ENCODE data around the gene NBAS. TPM values are rescaled to one million over a fixed set of nuclear protein-coding genes. Genes with fewer than 3 reads are reported as not detected.

NBAS gene
- total and polyA plus RNA-seq, 2 donors (not counting 3 experiments of a cell fraction or from before 2014, with no cell fraction given): 29.4 to 43.0 TPM

DNA sequence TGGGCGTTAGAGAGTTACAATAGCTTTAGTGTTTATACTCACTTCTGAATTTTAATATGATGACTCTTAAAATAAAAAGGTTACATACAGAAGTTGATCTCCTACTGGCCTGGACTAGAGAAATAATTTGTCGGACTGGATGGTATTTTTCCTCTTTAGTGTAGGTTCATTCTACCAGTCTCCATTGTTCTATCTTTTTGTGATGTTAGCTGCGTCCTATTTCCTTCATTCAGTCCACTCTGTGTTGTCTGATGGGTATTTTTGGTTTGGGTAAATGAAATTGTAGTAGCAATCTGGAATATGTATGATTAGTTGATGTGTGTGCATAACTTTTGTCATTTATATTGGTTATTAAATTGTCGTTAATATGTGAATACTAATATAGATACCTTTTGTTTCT, 35.8 kb upstream of the NBAS start:
- Histone ChIP-seq H3K9me3 (replicated peaks; ENCODE audit: control insufficient read depth, insufficient read depth, low read length) (no peaks in the 10 kb centered on the region), H2AFZ (ENCODE audit: low read depth, low read length) (no peak overlapping the region), H3K27ac (ENCODE audit: insufficient read depth, low read depth, low read length) (no peak overlapping the region), H3K4me1 (ENCODE audit: control insufficient read depth, extremely low read depth, insufficient read depth, low read length) (peaks cover 9% of the 10 kb centered on the region), H3K4me3 (replicated peaks in 1 of 3; ENCODE audit: insufficient read depth in 1 of 3, low read depth in 1 of 3, low read length in 3 of 3) (no peak overlapping the region), H3K27me3 (ENCODE audit: control insufficient read depth in 2 of 2, insufficient read depth in 2 of 2, low read length in 2 of 2) (no peaks in the 10 kb centered on the region), H3K9ac (replicated peaks; ENCODE audit: extremely low read depth, insufficient read depth, low read length) (no peak overlapping the region), H3K4me2 (ENCODE audit: insufficient read depth, low read length) (no peak overlapping the region), H4K20me1 (replicated peaks; ENCODE audit: control insufficient read depth, extremely low read depth, insufficient read depth, low read length) (no peaks in the 10 kb centered on the region), H3K9me1 (replicated peaks; ENCODE audit: control insufficient read depth, extremely low read depth, insufficient read depth, low read length) (no peaks in the 10 kb centered on the region), H3K79me2 (ENCODE audit: control insufficient read depth, insufficient read depth, low read length) (peaks cover 40% of the 10 kb centered on the region), H3K36me3 (ENCODE audit: control insufficient read depth in 2 of 2, extremely low read depth in 1 of 2, insufficient read depth in 2 of 2, low read length in 2 of 2) (peaks cover 15 to 41% of the 10 kb centered on the region in 2 experiments)
- DNase-seq (ENCODE audit: low read depth, low spot score): no peak
- BruUV-seq (replicated peaks): no TSS peak
- intact Hi-C loops (cut with micrococcal nuclease): no loop called here
- TF ChIP-seq EZH2 (IDR thresholded peaks at IDR 0.05; ENCODE audit: borderline replicate concordance, low read depth, low read length, severe bottlenecking) (no peak), FOS (IDR thresholded peaks at IDR 0.05; ENCODE audit: borderline replicate concordance, insufficient read depth, low read length) (no peak), POLR2AphosphoS5 (IDR thresholded peaks at IDR 0.05; ENCODE audit: insufficient read depth, low read depth, low read length) (no peak)
- TF ChIP-seq, protein P1, sequence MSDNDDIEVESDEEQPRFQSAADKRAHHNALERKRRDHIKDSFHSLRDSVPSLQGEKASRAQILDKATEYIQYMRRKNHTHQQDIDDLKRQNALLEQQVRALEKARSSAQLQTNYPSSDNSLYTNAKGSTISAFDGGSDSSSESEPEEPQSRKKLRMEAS (IDR thresholded peaks at IDR 0.05; ENCODE audit: insufficient read depth, insufficient read length): no peak
- CTCF ChIA-PET: no interaction called here
- dilution Hi-C loops (cut with MboI; ENCODE audit: extremely low pct_ligation_motif_present, low sequenced_read_pairs): no loop called here
- FAIRE-seq: no peak
- POLR2A ChIA-PET: no interaction called here

DNA sequence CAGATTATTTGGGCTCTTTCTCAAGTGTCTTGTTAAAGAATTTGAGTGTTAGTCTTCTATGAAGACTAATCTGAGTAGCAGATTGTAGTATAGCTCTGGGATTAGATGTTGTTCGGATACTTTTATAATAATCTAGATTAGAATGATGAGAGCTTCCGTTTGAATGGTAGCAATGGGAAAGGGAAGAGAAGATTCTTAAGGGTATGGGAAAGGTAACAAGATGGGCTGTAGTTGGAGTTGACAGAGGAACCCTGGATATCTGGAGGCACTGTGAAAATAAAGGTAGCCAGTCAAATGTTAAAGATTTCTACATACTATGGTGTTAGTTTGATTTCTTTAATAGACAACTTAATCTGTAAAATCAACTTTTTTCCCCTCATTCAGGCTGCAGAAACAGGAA, 35.2 kb upstream of the NBAS start:
- dilution Hi-C loops (cut with MboI; ENCODE audit: extremely low pct_ligation_motif_present, low sequenced_read_pairs) (no loop called here), intact Hi-C loops (cut with micrococcal nuclease) (no loop called here)
- H3K9ac ChIP-seq (replicated peaks; ENCODE audit: extremely low read depth, insufficient read depth, low read length): no peak overlapping the region
- H3K4me1 ChIP-seq (ENCODE audit: control insufficient read depth, extremely low read depth, insufficient read depth, low read length): peaks cover 10% of the 10 kb centered on the region
- H3K9me1 ChIP-seq (replicated peaks; ENCODE audit: control insufficient read depth, extremely low read depth, insufficient read depth, low read length): no peaks in the 10 kb centered on the region
- peaks cover 15 to 36% of the 10 kb centered on the region in 2 experiments for H3K36me3 ChIP-seq (ENCODE audit: control insufficient read depth in 2 of 2, extremely low read depth in 1 of 2, insufficient read depth in 2 of 2, low read length in 2 of 2)
- no TSS peak for BruUV-seq (replicated peaks)
- H3K4me3 ChIP-seq (replicated peaks in 1 of 3; ENCODE audit: insufficient read depth in 1 of 3, low read depth in 1 of 3, low read length in 3 of 3): no peak overlapping the region
- CTCF ChIA-PET: no interaction called here
- TF ChIP-seq, protein P1 (IDR thresholded peaks at IDR 0.05; ENCODE audit: insufficient read depth, insufficient read length): no peak
- TF ChIP-seq POLR2AphosphoS5 (IDR thresholded peaks at IDR 0.05; ENCODE audit: insufficient read depth, low read depth, low read length): no peak
- TF ChIP-seq GATA2 (IDR thresholded peaks at IDR 0.05; ENCODE audit: insufficient read depth, insufficient read length, low read depth, low read length): no peak
- TF ChIP-seq MYC (IDR thresholded peaks at IDR 0.05; ENCODE audit: low read depth, low read length): no peak
- no peak for TF ChIP-seq EZH2 (IDR thresholded peaks at IDR 0.05; ENCODE audit: borderline replicate concordance, low read depth, low read length, severe bottlenecking)
- TF ChIP-seq, protein P2, sequence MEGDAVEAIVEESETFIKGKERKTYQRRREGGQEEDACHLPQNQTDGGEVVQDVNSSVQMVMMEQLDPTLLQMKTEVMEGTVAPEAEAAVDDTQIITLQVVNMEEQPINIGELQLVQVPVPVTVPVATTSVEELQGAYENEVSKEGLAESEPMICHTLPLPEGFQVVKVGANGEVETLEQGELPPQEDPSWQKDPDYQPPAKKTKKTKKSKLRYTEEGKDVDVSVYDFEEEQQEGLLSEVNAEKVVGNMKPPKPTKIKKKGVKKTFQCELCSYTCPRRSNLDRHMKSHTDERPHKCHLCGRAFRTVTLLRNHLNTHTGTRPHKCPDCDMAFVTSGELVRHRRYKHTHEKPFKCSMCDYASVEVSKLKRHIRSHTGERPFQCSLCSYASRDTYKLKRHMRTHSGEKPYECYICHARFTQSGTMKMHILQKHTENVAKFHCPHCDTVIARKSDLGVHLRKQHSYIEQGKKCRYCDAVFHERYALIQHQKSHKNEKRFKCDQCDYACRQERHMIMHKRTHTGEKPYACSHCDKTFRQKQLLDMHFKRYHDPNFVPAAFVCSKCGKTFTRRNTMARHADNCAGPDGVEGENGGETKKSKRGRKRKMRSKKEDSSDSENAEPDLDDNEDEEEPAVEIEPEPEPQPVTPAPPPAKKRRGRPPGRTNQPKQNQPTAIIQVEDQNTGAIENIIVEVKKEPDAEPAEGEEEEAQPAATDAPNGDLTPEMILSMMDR (IDR thresholded peaks at IDR 0.05; ENCODE audit: extremely low read depth in 1 of 2, insufficient read depth in 1 of 2, low read depth in 1 of 2, low read length in 2 of 2): no peak
- no peak for TF ChIP-seq POLR2A (IDR thresholded peaks at IDR 0.05; ENCODE audit: low read depth, low read length)
- TF ChIP-seq JUN (IDR thresholded peaks at IDR 0.05; ENCODE audit: borderline replicate concordance, insufficient read depth, insufficient read length, low read depth): no peak
- no peak for TF ChIP-seq FOS (IDR thresholded peaks at IDR 0.05; ENCODE audit: borderline replicate concordance, insufficient read depth, low read length)
- peaks cover 44% of the 10 kb centered on the region for H3K79me2 ChIP-seq (ENCODE audit: control insufficient read depth, insufficient read depth, low read length)
- H3K4me2 ChIP-seq (ENCODE audit: insufficient read depth, low read length): no peak overlapping the region
- DNase-seq (ENCODE audit: low read depth, low spot score) (no peak), FAIRE-seq (no peak)
- POLR2A ChIA-PET: no interaction called here
- H3K9me3 ChIP-seq (replicated peaks; ENCODE audit: control insufficient read depth, insufficient read depth, low read length): no peaks in the 10 kb centered on the region
- no peaks in the 10 kb centered on the region for H3K27me3 ChIP-seq (ENCODE audit: control insufficient read depth in 2 of 2, insufficient read depth in 2 of 2, low read length in 2 of 2)
- no peak overlapping the region for H2AFZ ChIP-seq (ENCODE audit: low read depth, low read length)
- no peak overlapping the region for H3K27ac ChIP-seq (ENCODE audit: insufficient read depth, low read depth, low read length)
- no peaks in the 10 kb centered on the region for H4K20me1 ChIP-seq (replicated peaks; ENCODE audit: control insufficient read depth, extremely low read depth, insufficient read depth, low read length)

Data from endothelial cell of umbilical vein (primary cell).